ENCODE data around the gene SMARCA4.
A peak's percentile ranks its signal among the peaks of the same experiment; 100 is the strongest.

SMARCA4 gene

DNA sequence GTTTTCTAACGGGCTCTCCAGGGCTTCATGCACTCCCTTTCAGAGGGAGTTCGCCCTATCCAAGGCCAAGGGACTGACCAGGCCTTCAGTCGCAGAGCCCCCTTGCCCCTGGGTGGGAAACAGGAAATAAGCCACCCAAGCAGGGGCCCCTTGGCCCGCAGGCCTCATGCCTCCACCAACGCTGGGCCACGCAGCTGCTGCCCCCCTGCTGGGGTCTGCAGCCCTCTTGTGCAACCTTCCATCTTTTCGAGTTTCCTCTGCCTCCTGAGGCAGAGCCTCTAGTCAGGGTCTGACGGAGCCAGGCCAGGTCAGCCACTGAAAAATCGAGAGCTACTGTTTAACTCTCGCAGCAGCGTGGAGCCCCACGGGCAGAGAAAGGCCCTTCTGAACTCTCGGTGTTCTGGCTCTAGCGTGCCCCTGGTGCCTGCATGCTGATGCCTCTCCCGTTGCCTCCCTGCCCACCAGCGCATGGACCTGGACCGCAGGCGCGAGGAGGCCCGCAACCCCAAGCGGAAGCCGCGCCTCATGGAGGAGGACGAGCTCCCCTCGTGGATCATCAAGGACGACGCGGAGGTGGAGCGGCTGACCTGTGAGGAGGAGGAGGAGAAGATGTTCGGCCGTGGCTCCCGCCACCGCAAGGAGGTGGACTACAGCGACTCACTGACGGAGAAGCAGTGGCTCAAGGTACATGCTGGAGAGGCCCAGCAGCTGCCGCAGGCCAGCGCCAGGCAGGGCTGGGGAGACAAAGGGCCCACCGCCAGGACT lies 73.8 kb downstream of the SMARCA4 start:
- no peak for DNase-seq (ENCODE audit: low spot score)

DNA sequence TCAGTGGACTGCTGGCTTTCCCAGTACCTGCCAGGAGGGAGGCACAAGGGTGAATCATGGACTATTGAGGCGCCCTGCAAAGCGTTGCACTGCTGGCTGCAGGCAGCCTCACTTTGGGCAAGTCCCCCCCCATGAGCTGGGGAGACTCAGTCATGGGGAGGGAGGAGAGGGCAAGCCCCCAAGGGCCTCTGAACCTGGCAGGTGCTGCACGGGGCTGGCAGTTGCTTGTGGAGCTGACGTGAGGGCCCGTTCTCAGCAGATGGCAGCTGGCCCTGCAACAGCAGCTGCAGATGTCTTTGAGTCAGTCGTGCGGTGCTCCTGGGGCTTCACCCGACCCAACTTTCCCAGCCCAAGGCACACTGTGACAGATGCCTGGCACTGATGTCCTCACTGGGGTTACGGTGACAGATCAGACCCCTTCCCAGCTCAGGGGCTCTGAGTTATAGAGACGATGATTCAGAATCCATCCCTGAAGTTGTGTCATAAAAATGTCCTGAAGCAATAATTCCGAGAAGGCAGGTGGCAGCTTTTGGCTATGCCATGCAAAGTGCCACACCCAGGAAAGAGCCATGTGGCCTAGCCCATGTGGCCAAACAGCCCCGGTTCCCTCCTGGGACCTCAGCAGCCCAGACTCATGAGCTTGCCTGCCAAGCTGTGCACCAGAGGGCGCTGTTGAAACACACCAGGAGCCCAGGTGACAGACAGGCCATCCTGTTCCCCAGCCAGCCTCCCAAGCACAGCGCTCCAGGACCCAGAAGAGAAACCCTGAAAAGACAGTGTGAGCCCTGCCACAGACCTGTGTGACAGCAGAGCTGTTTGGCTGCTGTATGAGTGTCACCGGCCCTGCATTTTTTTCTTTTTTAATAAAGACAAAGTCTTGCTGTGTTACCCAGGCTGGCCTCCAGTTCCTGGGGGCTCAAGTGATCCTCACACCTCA lies 74.9 kb downstream of the SMARCA4 start:
- peak; percentile 86 for DNase-seq (ENCODE audit: low spot score)

DNA sequence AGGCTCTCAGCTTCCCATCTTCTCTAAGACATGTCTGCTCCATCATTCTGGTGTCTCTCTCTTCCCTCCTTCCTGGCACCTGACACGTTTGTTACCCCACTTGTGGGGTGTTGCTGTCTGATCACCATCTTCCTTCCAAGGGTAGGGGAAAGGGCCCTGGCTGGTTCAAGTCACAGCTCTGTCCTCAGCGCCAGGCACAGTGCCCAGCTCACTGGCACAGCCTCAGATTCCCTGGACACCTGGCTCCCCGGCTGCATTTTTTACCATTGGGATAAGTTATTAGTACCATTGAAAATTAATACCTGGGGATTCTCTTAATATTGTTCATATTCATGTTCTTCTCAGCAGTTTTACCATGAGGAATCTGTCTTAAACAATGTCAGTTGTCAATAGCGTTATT lies 77.7 kb downstream of the SMARCA4 start:
- DNase-seq (ENCODE audit: low spot score): no peak

DNA sequence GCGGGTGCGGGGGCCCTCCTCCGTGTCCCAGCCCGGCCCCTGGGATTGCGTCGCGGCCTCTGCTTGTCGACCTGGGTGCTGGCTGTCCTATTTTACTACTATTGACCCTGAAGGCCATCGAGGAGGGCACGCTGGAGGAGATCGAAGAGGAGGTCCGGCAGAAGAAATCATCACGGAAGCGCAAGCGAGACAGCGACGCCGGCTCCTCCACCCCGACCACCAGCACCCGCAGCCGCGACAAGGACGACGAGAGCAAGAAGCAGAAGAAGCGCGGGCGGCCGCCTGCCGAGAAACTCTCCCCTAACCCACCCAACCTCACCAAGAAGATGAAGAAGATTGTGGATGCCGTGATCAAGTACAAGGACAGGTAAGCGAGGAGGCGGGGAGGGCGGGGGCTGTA lies 80.4 kb downstream of the SMARCA4 start:
- DNase-seq (ENCODE audit: low spot score): no peak

DNA sequence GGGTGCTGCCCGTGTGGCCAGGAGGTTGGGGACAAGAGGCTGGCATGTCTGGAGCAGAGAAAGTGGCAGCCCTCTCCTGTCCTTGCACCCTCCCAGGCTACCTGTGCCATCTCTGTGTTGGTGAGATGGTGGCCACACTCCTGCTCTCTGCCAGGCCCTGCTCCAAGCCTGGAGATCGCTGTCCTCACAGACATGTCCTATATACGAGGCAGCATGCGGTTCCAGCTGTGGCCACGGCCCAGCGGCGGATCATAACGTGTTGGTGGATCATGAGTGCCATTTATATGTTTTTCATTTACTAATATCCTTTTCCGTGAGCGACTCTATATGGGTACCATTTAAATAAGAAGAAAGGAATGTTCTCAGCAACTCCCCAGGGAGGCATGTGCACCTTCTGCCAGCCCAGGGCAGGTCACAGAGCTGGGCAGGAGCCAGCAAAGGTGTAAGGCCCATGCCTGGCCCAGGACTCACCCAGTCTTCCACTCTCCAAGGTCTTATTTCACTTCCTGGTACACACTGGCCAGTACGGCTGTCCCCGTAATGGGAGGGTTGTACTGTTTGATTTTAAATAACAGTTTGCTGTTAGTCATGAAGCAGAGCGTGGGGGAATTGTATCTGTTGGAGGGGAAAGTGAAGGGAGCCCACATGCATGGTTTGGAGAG lies 81.3 kb downstream of the SMARCA4 start:
- DNase-seq (ENCODE audit: low spot score): no peak

DNA sequence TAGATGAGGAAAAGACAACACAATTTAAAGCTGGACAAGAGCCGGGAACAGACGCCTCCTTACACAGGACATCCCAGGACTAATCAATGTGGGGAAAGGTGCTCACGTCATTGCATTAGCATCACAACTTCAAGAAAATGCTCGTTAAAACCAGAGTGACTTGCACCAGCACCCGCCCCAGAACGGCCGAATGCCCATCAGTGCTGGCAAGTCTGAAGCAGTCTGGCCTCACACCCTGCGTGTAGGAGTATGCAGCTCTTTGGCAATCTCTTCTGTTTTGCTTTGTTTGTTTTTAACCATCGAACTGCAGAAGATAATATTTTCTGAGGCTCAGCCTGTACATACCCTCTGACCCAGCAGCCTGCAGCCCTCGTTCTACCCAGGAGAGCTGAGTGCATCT lies 83.6 kb downstream of the SMARCA4 start:
- DNase-seq (ENCODE audit: low spot score): no peak

DNA sequence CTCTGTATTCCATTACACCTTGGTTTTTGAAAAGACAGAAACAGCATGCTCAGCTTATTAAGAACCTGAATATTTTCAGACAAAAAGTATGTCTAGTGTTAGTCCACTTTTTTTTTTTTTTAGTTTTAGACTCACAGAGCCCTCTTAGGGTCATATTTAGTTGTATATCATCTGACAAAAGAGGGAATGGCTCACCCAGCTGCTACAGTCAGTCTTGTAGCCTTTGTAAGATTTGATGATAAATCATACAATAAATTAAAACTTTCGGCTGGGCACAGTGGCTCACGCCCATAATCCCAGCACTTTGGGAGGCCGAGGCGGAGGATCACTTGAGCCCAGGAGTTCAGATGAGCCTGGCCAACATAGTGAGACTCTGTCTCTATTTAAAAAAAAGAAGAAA lies 84.7 kb downstream of the SMARCA4 start:
- DNase-seq (ENCODE audit: low spot score): no peak

DNA sequence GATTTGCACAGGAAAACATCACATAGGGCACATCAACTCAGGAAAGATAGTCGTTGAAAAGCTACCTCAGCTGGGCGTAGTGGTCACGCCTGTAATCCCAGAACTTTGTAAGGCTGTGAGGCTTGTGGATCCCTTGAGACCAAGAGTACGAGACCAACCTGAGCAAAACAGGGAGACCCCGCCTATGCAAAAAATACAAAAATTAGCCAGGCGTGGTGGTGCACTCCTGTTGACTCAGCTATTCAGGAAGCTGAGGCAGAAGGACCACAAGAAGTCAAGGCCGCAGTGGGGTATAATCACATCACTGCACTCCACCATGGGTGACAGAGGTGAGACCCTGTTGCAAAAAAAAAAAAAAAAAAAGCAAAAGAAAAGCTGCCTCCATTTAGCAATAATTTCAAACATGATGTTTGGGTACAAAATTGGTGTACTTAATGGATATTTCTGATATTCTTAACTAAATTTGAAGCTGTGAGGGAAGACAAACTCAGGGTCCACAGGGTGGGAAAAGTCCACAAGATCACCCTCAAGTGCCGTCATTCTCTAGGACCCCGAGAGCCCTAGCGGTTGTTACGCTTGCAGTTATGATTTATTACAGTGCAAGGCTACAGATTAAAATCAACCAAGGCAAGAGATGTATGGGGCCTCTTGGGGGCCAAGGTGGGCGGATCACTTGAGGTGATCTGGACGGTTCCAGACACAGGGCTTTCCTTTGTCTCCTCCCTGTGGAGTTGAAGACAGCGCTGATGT lies 86.0 kb downstream of the SMARCA4 start:
- DNase-seq (ENCODE audit: low spot score): no peak

DNA sequence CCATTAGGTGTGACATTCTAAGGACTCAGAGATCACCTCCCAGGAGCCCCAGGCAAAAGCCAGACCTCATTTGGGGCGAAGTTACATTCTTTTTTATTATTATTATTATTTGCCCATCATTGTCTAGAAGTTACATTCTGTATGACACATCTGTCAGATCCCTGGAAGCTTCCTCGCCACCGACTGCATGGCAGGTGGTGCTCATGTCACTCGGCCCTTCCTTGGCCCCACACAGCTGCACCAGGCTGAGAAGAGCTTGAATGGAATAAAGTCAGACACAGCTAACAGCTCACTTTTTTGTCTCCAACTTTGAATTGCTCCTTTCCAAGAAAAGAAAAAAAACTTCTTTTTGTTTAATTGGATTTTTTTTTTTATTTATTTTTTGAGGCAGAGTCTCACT lies 87.0 kb downstream of the SMARCA4 start:
- no peak for DNase-seq (ENCODE audit: low spot score)

DNA sequence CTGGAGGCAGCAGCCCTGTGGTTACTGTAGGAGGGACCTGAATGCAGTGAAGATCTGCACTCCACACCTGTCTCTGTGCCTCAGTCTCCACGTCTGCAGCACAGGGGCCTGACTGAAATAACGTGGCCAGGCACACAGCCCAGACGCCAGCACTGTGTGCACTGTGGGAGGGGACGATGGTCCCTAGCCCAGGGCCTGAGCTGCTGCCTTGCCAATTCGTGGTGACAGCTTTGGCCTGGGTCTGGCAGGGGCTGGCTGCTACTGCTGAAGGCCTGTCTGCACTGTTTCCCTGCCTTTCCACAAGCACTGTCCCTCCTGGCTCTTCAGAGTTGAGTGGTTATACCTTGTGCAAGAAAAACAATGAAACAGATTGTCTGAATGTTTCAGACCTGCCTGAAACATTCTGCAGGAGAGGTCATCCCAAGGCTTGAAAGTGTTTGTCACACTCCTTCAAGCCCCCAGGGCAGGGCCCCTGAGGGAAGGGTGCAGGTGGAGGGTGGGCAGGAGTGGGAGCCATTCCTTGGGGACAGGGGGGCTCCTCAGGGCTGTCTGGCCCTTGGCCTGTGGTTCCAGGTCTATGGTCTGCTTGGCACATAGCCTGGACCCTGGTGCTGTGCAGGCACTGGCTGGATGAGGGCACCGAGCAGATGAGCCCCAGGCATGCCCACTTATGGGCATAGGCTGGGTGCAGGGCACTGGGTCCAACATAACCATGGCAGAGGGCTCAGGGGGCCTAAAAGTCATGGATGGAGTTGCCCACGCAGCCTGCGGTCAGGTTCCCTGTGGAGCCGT lies 89.7 kb downstream of the SMARCA4 start:
- DNase-seq (ENCODE audit: low spot score): no peak

DNA sequence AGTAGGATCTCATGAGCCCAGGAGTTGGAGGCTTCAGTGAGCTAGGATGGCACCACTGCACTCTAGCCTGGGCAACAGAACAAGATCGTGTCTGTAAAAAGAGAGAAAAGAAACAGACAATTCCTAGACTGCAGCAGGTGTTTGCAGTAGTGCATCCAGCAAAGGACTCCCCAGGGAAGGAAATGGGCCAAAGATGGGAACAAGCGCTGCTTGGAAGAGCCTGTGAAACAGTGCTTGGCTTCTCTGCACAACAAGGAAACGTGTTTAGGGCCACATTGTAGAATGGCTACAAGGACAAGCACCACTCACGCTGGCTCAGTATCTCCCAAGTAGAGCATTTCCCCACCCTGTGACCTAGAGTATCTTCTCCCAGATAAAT lies 93.0 kb downstream of the SMARCA4 start:
- DNase-seq (ENCODE audit: low spot score): no peak

DNA sequence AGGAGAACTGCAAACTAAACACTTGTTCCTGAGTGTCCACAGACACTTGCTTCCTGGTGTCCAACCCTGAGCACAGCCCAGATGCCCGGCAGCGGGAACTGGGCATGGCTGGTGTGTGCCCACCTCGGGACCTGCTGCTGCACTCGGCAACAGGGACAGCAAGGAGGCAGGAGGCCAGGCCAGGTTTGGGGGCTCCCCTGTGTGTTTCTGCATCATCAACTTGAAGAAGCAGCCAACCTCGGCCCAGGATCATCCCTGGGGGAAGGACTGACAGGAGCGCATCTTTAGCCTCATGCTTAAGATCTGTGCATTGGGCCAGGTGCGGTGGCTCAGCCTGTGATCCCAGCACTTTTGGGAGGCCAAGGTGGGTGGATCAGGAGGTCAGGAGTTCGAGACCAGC lies 93.4 kb downstream of the SMARCA4 start:
- no peak for DNase-seq (ENCODE audit: low spot score)

DNA sequence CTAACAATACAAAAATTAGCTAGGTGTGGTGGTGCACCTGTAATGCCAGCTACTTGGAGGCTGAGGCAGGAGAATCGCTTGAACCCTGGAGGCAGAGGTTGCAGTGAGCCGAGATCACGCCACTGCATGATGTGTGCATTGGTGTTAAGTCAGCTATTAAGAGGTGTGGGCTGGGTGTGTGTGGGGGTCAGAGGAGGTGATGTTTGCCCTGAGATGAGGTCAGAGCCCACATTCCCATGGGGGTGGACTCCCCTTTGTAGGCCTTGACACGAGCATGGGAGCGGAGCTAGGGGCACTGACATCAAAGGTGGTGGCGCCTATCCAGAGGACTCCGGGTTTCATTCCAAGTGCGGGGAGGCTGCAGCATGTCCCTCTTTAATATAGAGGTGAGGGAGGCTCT lies 93.8 kb downstream of the SMARCA4 start:
- no peak for DNase-seq (ENCODE audit: low spot score)

DNA sequence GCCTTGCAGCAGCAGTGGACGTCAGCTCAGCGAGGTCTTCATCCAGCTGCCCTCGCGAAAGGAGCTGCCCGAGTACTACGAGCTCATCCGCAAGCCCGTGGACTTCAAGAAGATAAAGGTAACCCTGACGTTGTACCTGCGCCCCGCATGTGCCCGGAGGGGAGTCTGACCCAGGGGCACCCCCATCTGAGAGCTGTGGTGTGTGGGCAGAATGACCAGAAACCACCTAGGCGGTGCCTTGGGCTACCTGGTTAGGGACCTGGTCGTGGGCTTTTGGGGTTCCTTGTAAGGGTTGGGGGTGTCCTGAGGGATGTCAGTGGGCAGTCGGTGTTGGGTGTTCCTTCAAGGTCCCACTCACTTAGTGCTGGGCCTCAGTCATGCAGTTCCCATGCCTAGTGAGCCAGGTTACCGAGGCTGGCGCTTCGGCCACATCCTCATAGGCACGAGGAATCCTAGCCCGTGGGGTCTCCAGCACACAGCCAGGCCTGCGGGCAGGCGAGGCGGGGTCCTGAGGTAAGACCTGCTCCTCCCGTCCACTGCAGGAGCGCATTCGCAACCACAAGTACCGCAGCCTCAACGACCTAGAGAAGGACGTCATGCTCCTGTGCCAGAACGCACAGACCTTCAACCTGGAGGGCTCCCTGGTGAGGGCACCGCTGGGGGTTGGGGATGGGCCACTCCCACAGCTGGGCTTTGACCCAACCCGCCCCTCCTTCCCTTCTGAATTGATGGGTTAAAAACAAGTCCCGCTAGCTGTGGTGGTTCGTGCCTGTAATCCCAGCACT lies 97.6 kb downstream of the SMARCA4 start:
- DNase-seq (ENCODE audit: low spot score): no peak

DNA sequence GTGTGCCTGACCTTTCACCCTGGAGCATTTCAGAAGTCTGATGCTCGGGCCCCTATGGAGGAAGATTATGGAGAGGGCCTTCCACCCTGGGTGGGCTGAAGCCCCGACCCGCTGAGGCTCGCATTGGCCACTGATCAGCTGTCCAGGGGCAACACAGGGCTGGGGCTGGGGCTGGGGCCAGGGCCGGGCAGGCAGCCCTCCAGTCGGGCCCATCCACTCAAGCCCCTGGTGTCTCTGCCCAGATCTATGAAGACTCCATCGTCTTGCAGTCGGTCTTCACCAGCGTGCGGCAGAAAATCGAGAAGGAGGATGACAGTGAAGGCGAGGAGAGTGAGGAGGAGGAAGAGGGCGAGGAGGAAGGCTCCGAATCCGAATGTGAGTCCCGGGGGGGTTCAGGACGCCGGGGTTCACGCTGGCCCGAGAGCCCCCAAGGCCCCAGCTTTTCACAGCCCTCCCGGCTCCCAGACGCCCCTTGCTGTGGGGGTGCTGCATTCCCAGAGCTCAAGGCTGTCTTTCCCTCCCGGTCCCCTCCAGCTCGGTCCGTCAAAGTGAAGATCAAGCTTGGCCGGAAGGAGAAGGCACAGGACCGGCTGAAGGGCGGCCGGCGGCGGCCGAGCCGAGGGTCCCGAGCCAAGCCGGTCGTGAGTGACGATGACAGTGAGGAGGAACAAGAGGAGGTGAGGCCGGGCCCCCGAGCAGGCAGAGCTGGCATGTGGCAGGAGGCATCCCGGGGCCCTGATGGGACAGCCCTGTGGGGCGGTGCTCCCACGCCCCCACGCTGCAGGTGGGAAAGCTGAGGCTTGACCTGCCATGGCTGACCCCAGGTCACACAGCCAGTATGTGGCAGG lies 98.9 kb downstream of the SMARCA4 start:
- DNase-seq (ENCODE audit: low spot score): no peak

DNA sequence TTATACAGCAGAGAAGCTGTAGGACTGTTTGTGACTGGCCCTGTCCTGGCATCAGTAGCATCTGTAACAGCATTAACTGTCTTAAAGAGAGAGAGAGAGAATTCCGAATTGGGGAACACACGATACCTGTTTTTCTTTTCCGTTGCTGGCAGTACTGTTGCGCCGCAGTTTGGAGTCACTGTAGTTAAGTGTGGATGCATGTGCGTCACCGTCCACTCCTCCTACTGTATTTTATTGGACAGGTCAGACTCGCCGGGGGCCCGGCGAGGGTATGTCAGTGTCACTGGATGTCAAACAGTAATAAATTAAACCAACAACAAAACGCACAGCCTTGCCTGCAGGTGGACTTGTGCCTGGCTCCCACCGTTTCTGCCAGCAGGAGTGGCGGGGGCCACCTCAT lies 101.1 kb downstream of the SMARCA4 start:
- DNase-seq (ENCODE audit: low spot score): no peak

DNA sequence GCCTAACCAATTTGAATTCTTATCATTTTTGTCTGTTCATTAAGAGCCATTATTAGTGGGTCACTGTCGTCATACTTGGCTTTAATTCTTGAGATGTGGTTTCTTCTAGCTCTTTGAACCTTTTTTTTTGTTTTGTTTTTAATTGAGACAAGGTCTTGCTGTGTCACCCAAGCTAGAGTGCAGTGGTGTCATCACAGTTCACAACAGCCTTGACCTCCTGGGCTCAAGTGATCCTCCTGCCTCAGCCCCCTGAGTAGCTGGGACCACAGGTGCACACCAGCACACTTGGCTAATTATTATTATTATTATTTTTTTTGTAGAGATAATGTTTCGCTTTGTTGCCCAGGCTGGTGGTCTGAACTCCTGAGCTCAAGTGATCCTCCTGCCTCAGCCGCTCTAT lies 102.6 kb downstream of the SMARCA4 start:
- no peak for DNase-seq (ENCODE audit: low spot score)

DNA sequence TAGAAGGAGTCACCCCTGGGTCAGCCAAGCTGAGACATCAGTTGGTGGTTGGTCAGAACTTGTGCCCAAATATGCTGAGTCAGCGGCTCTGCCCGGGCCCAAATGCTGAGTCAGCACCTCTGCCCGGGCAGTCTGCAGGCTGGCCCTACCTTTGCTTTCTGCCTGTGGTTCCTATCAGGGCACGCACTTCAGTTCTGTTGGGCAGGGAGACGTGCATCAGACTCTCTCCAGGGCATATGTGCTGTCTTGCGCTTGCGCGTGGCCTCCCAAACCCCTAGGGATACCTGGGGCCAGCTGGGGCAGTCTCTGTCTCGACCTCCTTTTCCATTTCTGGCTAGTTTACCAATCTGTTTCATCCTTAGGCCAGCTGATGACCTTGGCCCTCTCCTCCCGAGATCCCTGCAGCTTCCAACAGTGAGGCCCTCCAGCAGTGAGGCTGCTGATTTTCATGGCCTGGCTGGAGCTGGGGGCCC lies 104.0 kb downstream of the SMARCA4 start:
- no peak for DNase-seq (ENCODE audit: low spot score)

DNA sequence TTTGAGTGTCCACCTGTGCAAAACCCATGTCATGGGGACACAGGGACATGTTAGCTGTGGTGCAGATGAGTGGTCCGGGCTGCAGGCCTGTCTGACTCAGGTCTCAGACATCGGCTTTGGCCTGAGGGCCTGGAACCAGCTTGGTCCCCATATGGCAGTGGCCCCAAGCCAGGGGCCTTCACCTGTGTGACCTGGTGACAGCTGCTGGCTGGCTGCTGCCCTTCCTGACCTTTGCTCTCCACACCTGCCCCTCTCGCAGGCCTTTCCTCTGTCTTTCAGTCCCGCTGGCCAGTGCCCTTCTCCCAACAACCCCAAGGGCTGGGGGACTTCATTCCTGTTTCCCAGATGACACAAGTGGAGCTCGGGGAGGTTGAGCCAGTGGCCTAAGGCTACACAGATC lies 105.5 kb downstream of the SMARCA4 start:
- DNase-seq (ENCODE audit: low spot score): no peak
